ENCODE measurements around the gene CMPK1.

DNA sequence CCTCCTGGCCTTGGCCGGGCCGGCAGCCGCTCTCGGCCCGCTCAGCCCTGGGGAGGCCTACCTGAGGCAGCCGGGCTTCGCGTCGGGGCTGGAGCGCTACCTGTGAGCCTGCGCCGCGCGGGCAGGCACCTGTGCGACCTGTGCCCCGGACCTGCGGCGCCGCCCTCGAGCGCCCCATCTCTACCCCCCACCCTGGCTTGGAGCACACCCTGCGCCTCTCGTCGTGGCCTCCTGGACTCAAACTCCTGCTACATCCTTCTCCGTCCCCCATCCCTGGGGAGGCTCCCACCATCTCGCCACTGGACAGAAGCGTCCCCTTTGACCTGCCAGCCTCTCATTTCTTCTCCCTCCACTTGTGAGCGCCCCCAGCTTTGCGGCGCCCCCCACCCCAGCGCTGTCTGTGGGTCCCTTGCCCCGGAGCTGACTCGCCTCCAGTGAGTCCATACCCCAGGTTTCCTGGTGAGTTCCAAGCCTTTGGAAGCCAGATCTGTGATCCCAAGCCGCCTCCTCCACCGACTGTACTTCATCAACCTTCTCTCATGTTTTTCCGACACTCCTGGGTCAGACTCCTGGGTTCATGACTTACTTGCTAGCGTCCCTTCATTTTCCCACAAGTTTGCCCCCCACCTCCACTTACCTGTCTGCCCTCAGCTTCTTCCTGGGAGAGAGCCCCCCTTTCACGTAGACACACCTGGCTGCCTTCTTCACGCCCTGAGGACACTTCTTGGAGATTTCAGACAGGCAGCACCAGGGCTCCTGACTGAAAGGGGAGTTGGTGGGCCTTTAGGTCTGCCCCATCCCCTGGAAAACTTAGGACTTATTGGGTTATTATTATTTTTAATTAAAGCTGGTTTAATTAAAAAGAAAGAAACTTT is 83.8 kb downstream of the CMPK1 start:
- TF ChIP-seq SNAI2 (CRISPR knock-in tag; IDR thresholded peaks at IDR 0.05) = no peak
- TF ChIP-seq, protein P1, sequence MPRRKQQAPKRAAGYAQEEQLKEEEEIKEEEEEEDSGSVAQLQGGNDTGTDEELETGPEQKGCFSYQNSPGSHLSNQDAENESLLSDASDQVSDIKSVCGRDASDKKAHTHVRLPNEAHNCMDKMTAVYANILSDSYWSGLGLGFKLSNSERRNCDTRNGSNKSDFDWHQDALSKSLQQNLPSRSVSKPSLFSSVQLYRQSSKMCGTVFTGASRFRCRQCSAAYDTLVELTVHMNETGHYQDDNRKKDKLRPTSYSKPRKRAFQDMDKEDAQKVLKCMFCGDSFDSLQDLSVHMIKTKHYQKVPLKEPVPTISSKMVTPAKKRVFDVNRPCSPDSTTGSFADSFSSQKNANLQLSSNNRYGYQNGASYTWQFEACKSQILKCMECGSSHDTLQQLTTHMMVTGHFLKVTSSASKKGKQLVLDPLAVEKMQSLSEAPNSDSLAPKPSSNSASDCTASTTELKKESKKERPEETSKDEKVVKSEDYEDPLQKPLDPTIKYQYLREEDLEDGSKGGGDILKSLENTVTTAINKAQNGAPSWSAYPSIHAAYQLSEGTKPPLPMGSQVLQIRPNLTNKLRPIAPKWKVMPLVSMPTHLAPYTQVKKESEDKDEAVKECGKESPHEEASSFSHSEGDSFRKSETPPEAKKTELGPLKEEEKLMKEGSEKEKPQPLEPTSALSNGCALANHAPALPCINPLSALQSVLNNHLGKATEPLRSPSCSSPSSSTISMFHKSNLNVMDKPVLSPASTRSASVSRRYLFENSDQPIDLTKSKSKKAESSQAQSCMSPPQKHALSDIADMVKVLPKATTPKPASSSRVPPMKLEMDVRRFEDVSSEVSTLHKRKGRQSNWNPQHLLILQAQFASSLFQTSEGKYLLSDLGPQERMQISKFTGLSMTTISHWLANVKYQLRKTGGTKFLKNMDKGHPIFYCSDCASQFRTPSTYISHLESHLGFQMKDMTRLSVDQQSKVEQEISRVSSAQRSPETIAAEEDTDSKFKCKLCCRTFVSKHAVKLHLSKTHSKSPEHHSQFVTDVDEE (CRISPR knock-in tag; IDR thresholded peaks at IDR 0.05) = no peak
